Osteocyte (in vitro differentiated cells): Measurements from ENCODE around the gene MRPL11. TPM values are rescaled to one million over a fixed set of nuclear protein-coding genes. Genes with fewer than 3 reads are reported as not detected.

Experiments used
- DNase-seq: peaks from one replicate; pipeline ENCODE4 v3.0.0; 2021; ENCODE audit warnings: mixed read lengths; ENCODE audit not compliant: unreplicated experiment; ENCODE audit errors: extremely low spot score
- H3K27ac Mint-ChIP-seq: one replicate; pipeline ENCODE4 v1.8.0; 2021; ENCODE audit warnings: mild to moderate bottlenecking, mixed read lengths; ENCODE audit not compliant: unreplicated experiment
- H3K27me3 Mint-ChIP-seq: one replicate; pipeline ENCODE4 v1.8.0; 2021; ENCODE audit warnings: mixed read lengths; ENCODE audit not compliant: unreplicated experiment
- H3K36me3 Mint-ChIP-seq: one replicate; pipeline ENCODE4 v1.8.0; 2021; ENCODE audit warnings: mixed read lengths; ENCODE audit not compliant: unreplicated experiment
- H3K4me1 Mint-ChIP-seq: one replicate; pipeline ENCODE4 v1.8.0; 2021; ENCODE audit warnings: mixed read lengths; ENCODE audit not compliant: unreplicated experiment
- H3K4me3 Mint-ChIP-seq: one replicate; pipeline ENCODE4 v1.8.0; 2021; ENCODE audit warnings: mild to moderate bottlenecking, moderate library complexity, mixed read lengths; ENCODE audit not compliant: unreplicated experiment
- H3K9me3 Mint-ChIP-seq: one replicate; pipeline ENCODE4 v1.8.0; 2021; ENCODE audit warnings: mixed read lengths; ENCODE audit not compliant: unreplicated experiment
- total RNA-seq: library from RNA; stranded (reverse); gene quantifications from 2 replicates; pipeline ENCODE4 v1.2.1, GENCODE V29; 2021
- TF ChIP-seq, protein P1 (sequence below): fragments of 200-600 bp; sonication (generic); IDR thresholded peaks from 2 replicates; pipeline ENCODE4 v1.5.0; 2021; ENCODE audit warnings: antibody characterized with exemption, mild to moderate bottlenecking, moderate library complexity

The MRPL11 gene
- total RNA-seq, 1 donor from 2014 or later: 45.4 TPM

DNA sequence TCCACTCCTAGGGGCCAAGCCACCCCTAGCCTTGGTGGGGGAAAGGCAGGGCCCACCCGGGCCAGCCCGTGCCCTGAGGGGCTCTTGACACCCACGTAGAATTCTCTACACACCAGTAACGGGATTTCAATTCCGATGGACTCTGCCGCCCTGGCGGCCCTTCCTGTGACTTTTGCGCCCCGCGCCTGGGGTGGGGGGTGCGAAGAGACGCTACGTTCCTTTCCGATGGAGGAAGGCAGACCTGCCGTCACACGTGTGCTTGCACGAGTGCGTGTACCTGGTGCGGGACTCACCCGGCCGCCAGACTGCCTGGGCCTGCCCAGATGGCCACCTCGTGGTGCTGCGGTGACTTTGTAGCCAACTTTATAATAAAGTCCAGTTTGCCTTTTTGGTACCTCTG lies 12.3 kb downstream of the MRPL11 start:
- H3K9me3 Mint-ChIP-seq: no peaks in the 10 kb centered on the region
- no peak overlapping the region for H3K27ac Mint-ChIP-seq
- no peak for DNase-seq
- peaks cover 3% of the 10 kb centered on the region for H3K27me3 Mint-ChIP-seq
- no peak overlapping the region for H3K4me3 Mint-ChIP-seq
- peaks cover 2% of the 10 kb centered on the region for H3K4me1 Mint-ChIP-seq
- peaks cover 5% of the 10 kb centered on the region for H3K36me3 Mint-ChIP-seq
- TF ChIP-seq, protein P1, sequence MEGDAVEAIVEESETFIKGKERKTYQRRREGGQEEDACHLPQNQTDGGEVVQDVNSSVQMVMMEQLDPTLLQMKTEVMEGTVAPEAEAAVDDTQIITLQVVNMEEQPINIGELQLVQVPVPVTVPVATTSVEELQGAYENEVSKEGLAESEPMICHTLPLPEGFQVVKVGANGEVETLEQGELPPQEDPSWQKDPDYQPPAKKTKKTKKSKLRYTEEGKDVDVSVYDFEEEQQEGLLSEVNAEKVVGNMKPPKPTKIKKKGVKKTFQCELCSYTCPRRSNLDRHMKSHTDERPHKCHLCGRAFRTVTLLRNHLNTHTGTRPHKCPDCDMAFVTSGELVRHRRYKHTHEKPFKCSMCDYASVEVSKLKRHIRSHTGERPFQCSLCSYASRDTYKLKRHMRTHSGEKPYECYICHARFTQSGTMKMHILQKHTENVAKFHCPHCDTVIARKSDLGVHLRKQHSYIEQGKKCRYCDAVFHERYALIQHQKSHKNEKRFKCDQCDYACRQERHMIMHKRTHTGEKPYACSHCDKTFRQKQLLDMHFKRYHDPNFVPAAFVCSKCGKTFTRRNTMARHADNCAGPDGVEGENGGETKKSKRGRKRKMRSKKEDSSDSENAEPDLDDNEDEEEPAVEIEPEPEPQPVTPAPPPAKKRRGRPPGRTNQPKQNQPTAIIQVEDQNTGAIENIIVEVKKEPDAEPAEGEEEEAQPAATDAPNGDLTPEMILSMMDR: no peak

DNA sequence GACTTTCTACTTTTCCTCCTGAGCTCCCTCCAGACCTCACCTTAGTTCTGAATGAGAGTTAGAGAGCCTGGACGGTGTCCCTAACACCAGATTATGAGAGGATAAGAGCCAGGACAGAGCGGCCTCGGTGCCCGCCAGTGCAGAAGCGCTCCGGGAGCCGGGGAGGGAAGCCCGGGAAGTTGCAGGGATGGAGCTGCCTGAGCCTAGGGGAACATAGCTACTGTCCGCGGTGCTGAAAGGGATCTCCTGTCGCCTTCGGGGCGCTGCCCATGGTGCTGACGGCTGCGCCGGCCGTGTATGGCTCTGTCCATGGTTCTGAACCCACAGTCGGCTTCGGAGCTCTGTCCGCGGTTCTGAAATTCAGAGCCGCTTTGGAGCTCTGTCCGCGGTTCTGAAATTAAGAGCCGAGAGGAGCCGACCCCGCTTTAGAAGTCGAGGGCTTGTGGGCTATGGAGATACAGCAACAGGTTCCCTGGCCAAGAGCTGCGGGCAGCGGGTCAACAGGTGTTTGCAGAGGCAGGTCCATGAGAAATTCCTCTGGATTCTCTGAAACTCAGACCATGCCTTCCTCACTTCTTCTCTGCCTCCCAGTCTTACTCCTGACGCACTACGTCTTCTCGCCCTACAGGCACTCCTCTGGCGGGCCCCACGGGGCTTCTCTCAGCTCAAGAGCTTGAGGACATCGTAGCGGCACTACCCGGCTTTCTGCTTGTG lies 17.0 kb downstream of the MRPL11 start:
- peaks cover 10% of the 10 kb centered on the region for H3K27me3 Mint-ChIP-seq
- no peaks in the 10 kb centered on the region for H3K9me3 Mint-ChIP-seq
- TF ChIP-seq, protein P1: no peak
- peak; percentile 97 for DNase-seq
- H3K4me3 Mint-ChIP-seq: no peak overlapping the region
- H3K4me1 Mint-ChIP-seq: peaks cover 20% of the 10 kb centered on the region
- H3K27ac Mint-ChIP-seq: no peak overlapping the region
- peaks cover 5% of the 10 kb centered on the region for H3K36me3 Mint-ChIP-seq

DNA sequence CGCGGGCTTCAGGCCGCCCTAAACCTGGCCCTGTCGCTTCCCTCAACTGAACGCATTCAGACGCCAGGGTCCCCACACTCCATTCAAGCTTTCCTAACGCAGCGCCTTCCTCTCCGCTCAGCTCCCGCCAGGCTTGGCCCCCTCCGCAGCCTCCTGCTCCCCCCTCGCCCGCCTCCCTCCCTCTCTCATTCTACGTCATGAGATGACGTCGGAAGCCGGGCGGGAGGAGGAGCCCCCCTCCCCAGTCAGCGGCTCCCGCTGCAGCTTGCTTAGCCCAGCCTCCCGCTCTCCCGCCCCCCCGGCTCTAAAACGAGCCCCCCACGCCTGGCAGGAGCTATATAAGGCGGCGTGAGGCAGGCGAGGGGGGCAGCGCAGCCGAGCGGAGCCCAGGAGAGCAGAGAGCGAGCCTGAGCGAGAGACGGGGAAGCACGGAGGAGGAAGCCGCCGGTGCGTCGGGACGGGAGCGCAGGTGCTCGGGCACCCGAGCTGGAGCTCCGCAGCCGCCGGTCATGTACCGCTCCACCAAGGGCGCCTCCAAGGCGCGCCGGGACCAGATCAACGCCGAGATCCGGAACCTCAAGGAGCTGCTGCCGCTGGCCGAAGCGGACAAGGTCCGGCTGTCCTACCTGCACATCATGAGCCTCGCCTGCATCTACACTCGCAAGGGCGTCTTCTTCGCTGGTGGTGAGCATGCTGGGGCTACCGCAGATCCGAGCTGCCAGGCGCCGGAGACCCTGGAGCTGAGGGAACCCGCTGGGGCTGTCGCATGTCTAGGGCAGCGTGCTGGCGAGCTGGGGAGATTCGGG lies 17.8 kb downstream of the MRPL11 start, which contains the start of gene NPAS4:
NPAS4 (plus strand) TSS at position 365 of the 806 bp plus-strand sequence; CDS start at position 510, 145 bp downstream.
- Mint-ChIP-seq H3K9me3 (no peaks in the 10 kb centered on the region), H3K27ac (no peak within 1 kb of the TSS), H3K27me3 (peaks cover 10% of the 10 kb centered on the region), H3K4me1 (peaks cover 20% of the 10 kb centered on the region), H3K36me3 (peaks cover 5% of the 10 kb centered on the region), H3K4me3 (no peak within 1 kb of the TSS)
- DNase-seq: no peak
- TF ChIP-seq, protein P1: no peak

DNA sequence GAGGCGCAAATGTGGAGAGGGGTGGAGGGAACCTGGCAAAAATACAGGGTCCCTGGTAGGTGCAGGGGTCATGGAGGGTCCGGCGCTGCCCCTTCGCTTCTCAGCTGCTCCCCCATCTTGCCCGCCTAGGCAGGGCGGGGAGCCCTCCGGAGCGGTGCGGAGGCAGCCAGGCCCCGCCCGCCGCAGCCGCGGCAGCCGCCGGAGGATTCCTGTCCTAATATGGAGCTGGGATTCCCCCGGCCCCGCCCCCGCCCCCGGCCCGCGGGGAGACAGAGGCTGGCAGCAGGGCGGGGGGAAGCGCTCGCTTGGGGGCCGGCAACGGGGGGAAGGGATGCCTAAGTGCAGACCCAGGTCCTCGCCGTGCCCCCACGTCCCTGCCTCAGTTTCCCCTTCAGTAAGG lies 18.8 kb downstream of the MRPL11 start:
- Mint-ChIP-seq H3K36me3 (peaks cover 5% of the 10 kb centered on the region), H3K9me3 (no peaks in the 10 kb centered on the region), H3K27ac (no peak overlapping the region), H3K4me3 (no peak overlapping the region), H3K27me3 (peaks cover 10% of the 10 kb centered on the region), H3K4me1 (peaks cover 20% of the 10 kb centered on the region)
- no peak for DNase-seq
- TF ChIP-seq, protein P1: no peak

DNA sequence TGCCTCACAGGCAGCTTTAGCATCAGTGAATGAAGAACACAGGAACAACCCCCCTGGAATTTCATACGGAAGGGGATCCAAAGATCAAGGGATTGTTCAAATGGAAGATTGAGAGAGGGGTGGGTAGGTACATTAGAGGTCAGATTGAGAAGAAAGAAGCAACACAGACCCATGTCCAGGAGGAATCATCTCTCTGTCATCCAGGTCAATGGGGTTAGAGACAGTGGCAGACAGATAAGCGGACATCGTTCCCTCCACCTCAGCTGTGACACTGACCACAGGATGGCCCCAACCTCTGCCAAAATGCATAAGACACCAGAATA lies 19.7 kb downstream of the MRPL11 start:
- no peaks in the 10 kb centered on the region for H3K9me3 Mint-ChIP-seq
- DNase-seq: no peak
- peaks cover 20% of the 10 kb centered on the region for H3K4me1 Mint-ChIP-seq
- TF ChIP-seq, protein P1: no peak
- peaks cover 2% of the 10 kb centered on the region for H3K36me3 Mint-ChIP-seq
- H3K27ac Mint-ChIP-seq: no peak overlapping the region
- no peak overlapping the region for H3K4me3 Mint-ChIP-seq
- H3K27me3 Mint-ChIP-seq: peaks cover 10% of the 10 kb centered on the region
